Measurements from ENCODE around the gene FLOT1.
A peak's percentile ranks its signal among the peaks of the same experiment; 100 is the strongest.

Gene FLOT1

GRCh38 chr6:30682143-30683117, 60.1 kb downstream of the FLOT1 start:
- Histone ChIP-seq H3K4me1 (ENCODE audit: insufficient read depth, poor library complexity, severe bottlenecking) (peaks cover 18% of the 10 kb centered on the region), H3K27me3 (ENCODE audit: insufficient read depth, poor library complexity, severe bottlenecking) (no peaks in the 10 kb centered on the region), H3K9me3 (ENCODE audit: severe bottlenecking) (no peaks in the 10 kb centered on the region), H3K36me3 (ENCODE audit: low read depth) (peaks cover 72% of the 10 kb centered on the region), H3K4me3 (ENCODE audit: severe bottlenecking) (peak overlapping the region; percentile 86), H3K27ac (ENCODE audit: poor library complexity, severe bottlenecking) (peak overlapping the region; percentile 95)
- TF ChIP-seq CTCF (IDR thresholded peaks at IDR 0.05; ENCODE audit: poor library complexity, severe bottlenecking) = no peak
- ATAC-seq (ENCODE audit: low read depth) (peak; percentile 36), DNase-seq (ENCODE audit: low spot score) (peak; percentile 79)

- H3K4me3 ChIP-seq (ENCODE audit: severe bottlenecking) = peak overlapping the region; percentile 86
Measured at GRCh38 chr6:30681766-30682142, 60.7 kb downstream of the FLOT1 start.

GRCh38 chr6:30679765-30680535, 62.5 kb downstream of the FLOT1 start:
- no peaks in the 10 kb centered on the region for H3K9me3 ChIP-seq (ENCODE audit: severe bottlenecking)
- TF ChIP-seq CTCF (IDR thresholded peaks at IDR 0.05; ENCODE audit: poor library complexity, severe bottlenecking) = no peak
- ATAC-seq (ENCODE audit: low read depth) (no peak), DNase-seq (ENCODE audit: low spot score) (no peak)
- H3K27ac ChIP-seq (ENCODE audit: poor library complexity, severe bottlenecking) = peak overlapping the region; percentile 95
- H3K27me3 ChIP-seq (ENCODE audit: insufficient read depth, poor library complexity, severe bottlenecking) = no peaks in the 10 kb centered on the region
- no peak overlapping the region for H3K4me3 ChIP-seq (ENCODE audit: severe bottlenecking)
- peaks cover 18% of the 10 kb centered on the region for H3K4me1 ChIP-seq (ENCODE audit: insufficient read depth, poor library complexity, severe bottlenecking)
- H3K36me3 ChIP-seq (ENCODE audit: low read depth) = peaks cover 78% of the 10 kb centered on the region

More at GRCh38 chr6:30681766-30682142, 60.7 kb downstream of the FLOT1 start:
- no peak for ATAC-seq (ENCODE audit: low read depth)
- H3K27ac ChIP-seq (ENCODE audit: poor library complexity, severe bottlenecking) = peak overlapping the region; percentile 95
- H3K4me1 ChIP-seq (ENCODE audit: insufficient read depth, poor library complexity, severe bottlenecking) = peaks cover 18% of the 10 kb centered on the region
- DNase-seq (ENCODE audit: low spot score) = no peak
- no peaks in the 10 kb centered on the region for H3K27me3 ChIP-seq (ENCODE audit: insufficient read depth, poor library complexity, severe bottlenecking)
- H3K36me3 ChIP-seq (ENCODE audit: low read depth) = peaks cover 79% of the 10 kb centered on the region
- TF ChIP-seq CTCF (IDR thresholded peaks at IDR 0.05; ENCODE audit: poor library complexity, severe bottlenecking) = no peak
- H3K9me3 ChIP-seq (ENCODE audit: severe bottlenecking) = no peaks in the 10 kb centered on the region

GRCh38 chr6:30678964-30679726, 63.3 kb downstream of the FLOT1 start:
- Histone ChIP-seq H3K27me3 (ENCODE audit: insufficient read depth, poor library complexity, severe bottlenecking) (no peaks in the 10 kb centered on the region), H3K4me1 (ENCODE audit: insufficient read depth, poor library complexity, severe bottlenecking) (peaks cover 18% of the 10 kb centered on the region), H3K27ac (ENCODE audit: poor library complexity, severe bottlenecking) (peak overlapping the region; percentile 95), H3K9me3 (ENCODE audit: severe bottlenecking) (no peaks in the 10 kb centered on the region), H3K36me3 (ENCODE audit: low read depth) (peaks cover 73% of the 10 kb centered on the region), H3K4me3 (ENCODE audit: severe bottlenecking) (no peak overlapping the region)
- peak; percentile 35; the same call in 2 of the 3 replicates for ATAC-seq (ENCODE audit: low read depth)
- no peak for DNase-seq (ENCODE audit: low spot score)
- peak; percentile 90 for TF ChIP-seq CTCF (IDR thresholded peaks at IDR 0.05; ENCODE audit: poor library complexity, severe bottlenecking)
